LNCAP (cell line): ENCODE data around the gene AFF1.

Experiments
- TF ChIP-seq, protein P1 (sequence below): fragments of 450-650 bp; IDR thresholded peaks from 2 replicates; pipeline ENCODE4 v1.5.1; 2017; ENCODE audit warnings: mild to moderate bottlenecking

The AFF1 gene

DNA sequence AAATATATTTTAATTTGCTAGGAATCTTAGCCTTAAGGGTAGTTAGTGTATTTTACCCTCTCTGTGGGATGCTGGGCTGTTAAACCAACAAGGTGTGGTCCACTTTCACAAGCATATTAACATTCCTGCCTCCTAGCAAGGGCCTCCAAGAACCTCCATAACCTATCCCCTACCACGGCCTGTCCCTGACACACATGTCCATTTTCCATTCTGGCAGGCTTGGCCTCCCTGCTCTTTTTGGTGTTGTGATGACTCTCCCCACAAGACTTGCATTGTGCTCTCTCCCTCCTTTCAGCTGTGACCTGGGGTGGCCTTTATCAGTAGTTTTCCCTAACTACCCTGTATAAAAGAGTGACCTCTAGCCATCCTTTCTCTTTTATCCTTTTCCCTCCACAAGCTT is 165.4 kb downstream of the AFF1 start:
- TF ChIP-seq, protein P1, sequence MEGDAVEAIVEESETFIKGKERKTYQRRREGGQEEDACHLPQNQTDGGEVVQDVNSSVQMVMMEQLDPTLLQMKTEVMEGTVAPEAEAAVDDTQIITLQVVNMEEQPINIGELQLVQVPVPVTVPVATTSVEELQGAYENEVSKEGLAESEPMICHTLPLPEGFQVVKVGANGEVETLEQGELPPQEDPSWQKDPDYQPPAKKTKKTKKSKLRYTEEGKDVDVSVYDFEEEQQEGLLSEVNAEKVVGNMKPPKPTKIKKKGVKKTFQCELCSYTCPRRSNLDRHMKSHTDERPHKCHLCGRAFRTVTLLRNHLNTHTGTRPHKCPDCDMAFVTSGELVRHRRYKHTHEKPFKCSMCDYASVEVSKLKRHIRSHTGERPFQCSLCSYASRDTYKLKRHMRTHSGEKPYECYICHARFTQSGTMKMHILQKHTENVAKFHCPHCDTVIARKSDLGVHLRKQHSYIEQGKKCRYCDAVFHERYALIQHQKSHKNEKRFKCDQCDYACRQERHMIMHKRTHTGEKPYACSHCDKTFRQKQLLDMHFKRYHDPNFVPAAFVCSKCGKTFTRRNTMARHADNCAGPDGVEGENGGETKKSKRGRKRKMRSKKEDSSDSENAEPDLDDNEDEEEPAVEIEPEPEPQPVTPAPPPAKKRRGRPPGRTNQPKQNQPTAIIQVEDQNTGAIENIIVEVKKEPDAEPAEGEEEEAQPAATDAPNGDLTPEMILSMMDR = no peak

- TF ChIP-seq, protein P1 = no peak
These were observed 166.9 kb downstream of the AFF1 start for GRCh38 chr4:87101543-87102199.

DNA sequence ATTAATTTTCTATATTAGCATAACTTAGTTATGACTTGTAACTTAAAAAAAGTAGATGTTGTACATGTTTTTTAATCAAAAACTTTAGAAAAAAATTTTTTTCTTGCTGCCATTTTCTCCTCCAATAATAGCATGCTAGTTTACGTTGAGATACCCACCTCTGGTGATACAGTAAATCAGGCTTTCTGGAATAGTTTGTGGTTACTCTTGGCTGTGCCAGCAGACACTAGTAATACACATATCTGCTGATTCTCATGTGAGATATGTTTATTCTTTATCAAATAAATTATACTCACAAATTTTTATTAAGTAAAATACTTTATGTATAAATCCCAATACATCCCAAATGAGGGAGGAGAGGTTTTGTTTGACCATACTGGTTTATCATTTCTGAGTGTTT is 168.3 kb downstream of the AFF1 start:
- TF ChIP-seq, protein P1 = no peak

DNA sequence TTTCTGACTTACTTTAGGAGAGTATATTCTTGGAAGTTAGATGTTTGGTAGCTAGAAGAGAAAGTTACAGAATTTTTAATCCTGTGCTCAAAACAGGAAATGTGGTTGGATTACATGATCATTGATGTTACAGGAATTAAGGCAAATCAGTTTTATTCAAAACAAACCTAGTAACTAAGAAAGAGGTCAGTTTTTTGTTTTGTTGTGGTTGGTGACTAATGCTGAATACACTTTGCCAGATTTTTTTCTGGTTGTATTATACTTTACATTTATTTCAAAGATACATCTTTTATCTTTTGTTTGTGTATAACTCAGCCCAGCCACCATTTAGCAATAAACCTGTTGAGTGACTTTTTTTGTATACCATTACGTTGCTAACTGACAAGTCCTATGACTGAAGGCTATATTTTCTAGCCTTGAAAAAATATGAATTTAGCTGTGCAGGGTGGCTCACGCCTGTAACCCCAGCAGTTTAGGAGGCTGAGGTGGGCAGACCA is 168.9 kb downstream of the AFF1 start:
- TF ChIP-seq, protein P1 = no peak

- TF ChIP-seq, protein P1 = no peak
These were observed 170.5 kb downstream of the AFF1 start for GRCh38 chr4:87105101-87105845.

DNA sequence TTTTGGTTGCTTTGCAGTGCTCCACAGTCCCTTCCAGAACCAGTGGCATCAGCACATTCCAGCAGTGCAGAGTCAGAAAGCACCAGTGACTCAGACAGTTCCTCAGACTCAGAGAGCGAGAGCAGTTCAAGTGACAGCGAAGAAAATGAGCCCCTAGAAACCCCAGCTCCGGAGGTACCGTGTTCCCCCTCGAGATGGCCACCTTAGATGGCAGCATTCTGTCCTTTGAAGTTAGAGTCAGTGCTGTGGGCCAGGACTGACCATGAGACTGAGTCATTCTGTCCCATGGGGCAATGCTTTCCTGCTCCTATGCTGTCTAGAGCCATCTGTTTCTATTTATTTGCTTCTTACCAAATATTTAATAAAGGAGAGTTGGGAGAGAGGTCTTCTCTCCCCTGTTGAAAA is 173.3 kb downstream of the AFF1 start:
- TF ChIP-seq, protein P1 = no peak

DNA sequence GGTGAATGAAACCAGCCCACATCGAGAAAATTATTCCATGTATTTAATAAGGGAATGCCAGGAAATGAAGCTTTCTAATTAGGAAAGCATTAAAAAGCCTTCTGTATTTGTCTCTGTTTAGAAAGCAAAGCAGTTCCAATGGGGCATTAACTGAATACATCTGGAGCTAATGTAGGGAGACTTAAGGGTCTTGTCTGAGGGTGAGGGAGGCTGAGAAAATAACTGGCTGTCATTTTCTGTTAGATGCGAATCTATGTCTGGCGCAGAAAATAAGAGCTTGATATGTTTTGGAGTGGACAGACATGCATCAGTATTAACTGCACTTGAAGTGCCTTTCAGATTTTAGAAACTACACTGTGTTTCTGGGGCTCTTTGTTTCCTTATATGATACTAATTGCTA is 174.3 kb downstream of the AFF1 start:
- TF ChIP-seq, protein P1 = no peak
